ENCODE results near the gene MIGA2. TPM values are rescaled to one million over a fixed set of nuclear protein-coding genes. Genes with fewer than 3 reads are reported as not detected.

MIGA2 gene
- total and polyA plus RNA-seq, 2 of the 4 experiments (the other 2 are of a cell fraction) = 12.5 to 25.3 TPM

- Histone ChIP-seq H3K23ac (ENCODE audit: low read depth, low read length) (no peak overlapping the region), H3K4me1 (ENCODE audit: control insufficient read depth, insufficient read depth, low read length) (no peaks in the 10 kb centered on the region), H2BK15ac (ENCODE audit: low read depth, low read length) (no peak overlapping the region), H4K20me1 (ENCODE audit: insufficient read depth, low read length) (peaks cover 7% of the 10 kb centered on the region), H3K36me3 (ENCODE audit: control insufficient read depth, insufficient read depth, low read length) (peaks cover 44% of the 10 kb centered on the region), H3K79me1 (ENCODE audit: low read depth in 1 of 2, low read length in 2 of 2) (no peaks in the 10 kb centered on the region), H3K9ac (ENCODE audit: low read depth, low read length) (no peak overlapping the region), H2BK120ac (ENCODE audit: low read depth, low read length) (no peak overlapping the region), H2AFZ (replicated peaks; ENCODE audit: low read length, poor library complexity) (no peak overlapping the region), H3K27me3 (ENCODE audit: control insufficient read depth, insufficient read depth, low read length) (no peaks in the 10 kb centered on the region), H3K14ac (replicated peaks; ENCODE audit: low read depth, low read length) (no peak overlapping the region), H3K4ac (ENCODE audit: low read depth, low read length) (no peak overlapping the region), H4K91ac (ENCODE audit: insufficient read depth, low read depth, low read length) (no peak overlapping the region), H3K4me3 (ENCODE audit: insufficient read depth, low read depth, low read length) (no peak overlapping the region), H3K27ac (ENCODE audit: insufficient read depth, low read length) (no peak overlapping the region), H2AK9ac (replicated peaks; ENCODE audit: low read depth, low read length, poor library complexity) (no peak overlapping the region), H3K9me1 (ENCODE audit: insufficient read depth, low read length) (no peaks in the 10 kb centered on the region), H4K5ac (ENCODE audit: low read depth, low read length) (no peak overlapping the region), H3K56ac (ENCODE audit: extremely low read depth, insufficient read depth, low read length) (no peak overlapping the region), H2AK5ac (ENCODE audit: low read depth, low read length) (no peak overlapping the region), H3K4me2 (ENCODE audit: low read depth, low read length) (no peak overlapping the region), H2BK20ac (ENCODE audit: low read depth, low read length) (no peak overlapping the region), H3K9me3 (ENCODE audit: control insufficient read depth, insufficient read depth, low read length) (no peaks in the 10 kb centered on the region), H4K8ac (ENCODE audit: low read depth in 2 of 2, low read length in 2 of 2) (no peak overlapping the region), H2BK5ac (ENCODE audit: low read depth, low read length, poor library complexity, severe bottlenecking) (no peak overlapping the region), H3K18ac (ENCODE audit: low read depth, low read length) (no peak overlapping the region)
- dilution Hi-C loops (cut with HindIII; ENCODE audit: low sequenced_read_pairs, unreplicated experiment) (no loop called here), in situ Hi-C loops (cut with MboI; ENCODE audit: low sequenced_read_pairs) (no loop called here), intact Hi-C loops (cut with micrococcal nuclease) (no loop called here)
- DNase-seq = no peak
- WGBS, 2 experiments (ENCODE audit: extremely low coverage in 2 of 2, insufficient read length in 1 of 2) = no CpG with 5 or more reads among the region's 13 CpGs
- ChIA-PET CTCF (no interaction called here), POLR2A (ENCODE audit: unreplicated experiment) (no interaction called here)
- BruUV-seq (replicated peaks) = no TSS peak
- ATAC-seq (ENCODE audit: low read depth) = no peak
- TF ChIP-seq NFE2L2 (IDR thresholded peaks at IDR 0.05; ENCODE audit: low read depth, low read length) (no peak), MXI1 (IDR thresholded peaks at IDR 0.05; ENCODE audit: borderline replicate concordance, low read depth, low read length) (no peak), MAZ (IDR thresholded peaks at IDR 0.05; ENCODE audit: borderline replicate concordance, low read depth, low read length) (no peak), RAD21 (IDR thresholded peaks at IDR 0.05; ENCODE audit: low read length) (no peak), USF2 (IDR thresholded peaks at IDR 0.05; ENCODE audit: low read depth, low read length) (no peak), FOS (IDR thresholded peaks at IDR 0.05; ENCODE audit: low read depth, low read length) (no peak), CEBPB (IDR thresholded peaks at IDR 0.05; ENCODE audit: low read depth, low read length) (no peak), BHLHE40 (IDR thresholded peaks at IDR 0.05; ENCODE audit: low read depth, low read length) (no peak), ELK1 (IDR thresholded peaks at IDR 0.05; ENCODE audit: borderline replicate concordance, low read depth, low read length) (no peak), RCOR1 (IDR thresholded peaks at IDR 0.05; ENCODE audit: insufficient replicate concordance, low read length) (no peak), CHD1 (IDR thresholded peaks at IDR 0.05; ENCODE audit: low read depth, low read length) (no peak), POLR2A (IDR thresholded peaks at IDR 0.05; ENCODE audit: low read depth, low read length) (no peak), MAFK (IDR thresholded peaks at IDR 0.05; ENCODE audit: low read depth, low read length) (no peak), CTCF (conservative IDR thresholded peaks at IDR 0.05; ENCODE audit: low read depth, low read length) (no peak), SMC3 (IDR thresholded peaks at IDR 0.05; ENCODE audit: low read depth, low read length) (no peak), RFX5 (IDR thresholded peaks at IDR 0.05; ENCODE audit: low read depth, low read length) (no peak)
Measured at GRCh38 chr9:129008986-129009583, 27.3 kb upstream of the MIGA2 start.

All from IMR-90 (cell line).